Measurements from ENCODE around the gene TMEM163. TPM values are rescaled to one million over a fixed set of nuclear protein-coding genes. Genes with fewer than 3 reads are reported as not detected.

TMEM163 gene
- total RNA-seq, 1 donor from 2014 or later = 31.9 TPM

GRCh38 chr2:134540990-134541389 is 177.8 kb downstream of the TMEM163 start:
- DNase-seq (no peak), ATAC-seq (no peak)
- Histone ChIP-seq H3K4me1 (no peaks in the 10 kb centered on the region), H3K4me3 (no peak overlapping the region), H3K27me3 (ENCODE audit: low read depth) (no peaks in the 10 kb centered on the region), H3K36me3 (no peaks in the 10 kb centered on the region), H3K27ac (no peak overlapping the region), H3K9me3 (no peaks in the 10 kb centered on the region)
- TF ChIP-seq CTCF (IDR thresholded peaks at IDR 0.05) = no peak
- intact Hi-C loops (cut with DNase I) = no loop called here

- Histone ChIP-seq H3K27ac (no peak overlapping the region), H3K36me3 (no peaks in the 10 kb centered on the region), H3K27me3 (ENCODE audit: low read depth) (no peaks in the 10 kb centered on the region), H3K4me1 (no peaks in the 10 kb centered on the region), H3K4me3 (no peak overlapping the region), H3K9me3 (no peaks in the 10 kb centered on the region)
- intact Hi-C loops (cut with DNase I) = no loop called here
- ATAC-seq (no peak), DNase-seq (no peak)
- TF ChIP-seq CTCF (IDR thresholded peaks at IDR 0.05) = no peak
These were observed 178.8 kb downstream of the TMEM163 start for GRCh38 chr2:134539981-134540380.

GRCh38 chr2:134537702-134538101 is 181.1 kb downstream of the TMEM163 start:
- no peak for ATAC-seq

GRCh38 chr2:134537121-134537520 is 181.7 kb downstream of the TMEM163 start:
- no peak overlapping the region for H3K27ac ChIP-seq
- H3K9me3 ChIP-seq = no peaks in the 10 kb centered on the region
- intact Hi-C loops (cut with DNase I) = no loop called here
- no peaks in the 10 kb centered on the region for H3K4me1 ChIP-seq
- DNase-seq (no peak), ATAC-seq (no peak)
- TF ChIP-seq CTCF (IDR thresholded peaks at IDR 0.05) = no peak
- H3K36me3 ChIP-seq = no peaks in the 10 kb centered on the region
- H3K27me3 ChIP-seq (ENCODE audit: low read depth) = no peaks in the 10 kb centered on the region
- no peak overlapping the region for H3K4me3 ChIP-seq

More at GRCh38 chr2:134537702-134538101, 181.1 kb downstream of the TMEM163 start:
- DNase-seq = no peak
- no peaks in the 10 kb centered on the region for H3K4me1 ChIP-seq
- no peaks in the 10 kb centered on the region for H3K9me3 ChIP-seq
- no peaks in the 10 kb centered on the region for H3K27me3 ChIP-seq (ENCODE audit: low read depth)
- TF ChIP-seq CTCF (IDR thresholded peaks at IDR 0.05) = no peak
- no peak overlapping the region for H3K27ac ChIP-seq
- intact Hi-C loops (cut with DNase I) = no loop called here
- no peaks in the 10 kb centered on the region for H3K36me3 ChIP-seq
- H3K4me3 ChIP-seq = no peak overlapping the region

GRCh38 chr2:134536296-134536695 is 182.5 kb downstream of the TMEM163 start:
- TF ChIP-seq CTCF (IDR thresholded peaks at IDR 0.05) = no peak
- DNase-seq (no peak), ATAC-seq (no peak)
- no peaks in the 10 kb centered on the region for H3K4me1 ChIP-seq
- H3K36me3 ChIP-seq = no peaks in the 10 kb centered on the region
- no peak overlapping the region for H3K4me3 ChIP-seq
- no peaks in the 10 kb centered on the region for H3K9me3 ChIP-seq
- H3K27me3 ChIP-seq (ENCODE audit: low read depth) = no peaks in the 10 kb centered on the region
- H3K27ac ChIP-seq = no peak overlapping the region
- intact Hi-C loops (cut with DNase I) = no loop called here

GRCh38 chr2:134532537-134532936 is 186.3 kb downstream of the TMEM163 start:
- ATAC-seq = no peak

More at GRCh38 chr2:134532537-134532936, 186.3 kb downstream of the TMEM163 start:
- DNase-seq = no peak
- Histone ChIP-seq H3K9me3 (no peaks in the 10 kb centered on the region), H3K27me3 (ENCODE audit: low read depth) (no peaks in the 10 kb centered on the region), H3K4me1 (no peaks in the 10 kb centered on the region), H3K4me3 (no peak overlapping the region), H3K27ac (no peak overlapping the region), H3K36me3 (no peaks in the 10 kb centered on the region)
- intact Hi-C loops (cut with DNase I) = no loop called here
- TF ChIP-seq CTCF (IDR thresholded peaks at IDR 0.05) = no peak
